PC-9 (cell line): ENCODE data around the gene EXOSC5. TPM values are rescaled to one million over a fixed set of nuclear protein-coding genes. Genes with fewer than 3 reads are reported as not detected.
"Not testable (repeated sequence)": the region's sequence is repeated elsewhere in the genome, so short reads cannot be mapped to it uniquely, and the experiment has no call there.

ENCODE experiments used
- BruUV-seq: library from RNA; stranded (reverse); fragments of 400-500 nt; replicated peaks from 2 replicates; lab custom pipeline; 2021; lab: Mats Ljungman, UMichigan
- CTCF ChIA-PET: fragments of 300-600 bp; sonication (Branson Sonifier 250); formaldehyde crosslinking; loops from one replicate; lab custom pipeline; 2022; ENCODE audit warnings: antibody characterized with exemption; lab: Charles Lee
- POLR2A ChIA-PET: fragments of 300-600 bp; sonication (Branson Sonifier 250); formaldehyde crosslinking; loops from one replicate; lab custom pipeline; 2022; ENCODE audit warnings: antibody characterized with exemption; ENCODE audit not compliant: unreplicated experiment; lab: Charles Lee
- DNase-seq, 2 experiments: peaks; one replicate each; pipeline versions ENCODE4 v3.0.0 to v3.0.0-alpha.2; 2015 to 2022; ENCODE audit warnings: mixed read lengths in 1 of 2
- H2AFZ ChIP-seq: fragments of 200-600 bp; sonication (generic); 2 replicates; pipeline ENCODE4 v1.8.1; 2017; ENCODE audit warnings: antibody characterized with exemption
- H3F3A ChIP-seq: fragments of 200-600 bp; sonication (generic); 2 replicates; pipeline ENCODE4 v1.8.1; 2017; ENCODE audit warnings: antibody characterized with exemption, mild to moderate bottlenecking, low read depth; ENCODE audit not compliant: insufficient read depth
- H3K27ac ChIP-seq: fragments of 200-600 bp; sonication (generic); 2 replicates; pipeline ENCODE4 v1.6.1; 2016; ENCODE audit warnings: mixed run types
- H3K27me3 ChIP-seq: fragments of 200-600 bp; sonication (generic); 2 replicates; pipeline ENCODE4 v1.6.1; 2016; ENCODE audit warnings: low read depth, mixed run types; ENCODE audit not compliant: insufficient read depth
- H3K36me3 ChIP-seq: fragments of 200-600 bp; sonication (generic); 2 replicates; pipeline ENCODE4 v1.6.1; 2016; ENCODE audit warnings: low read depth, mixed run types
- H3K4me1 ChIP-seq: fragments of 200-600 bp; sonication (generic); replicated peaks from 2 replicates; pipeline ENCODE4 v1.6.1; 2016; ENCODE audit warnings: mixed run types; ENCODE audit not compliant: insufficient read depth
- H3K4me2 ChIP-seq: fragments of 200-600 bp; sonication (generic); 2 replicates; pipeline ENCODE4 v1.6.1; 2017; ENCODE audit warnings: mixed run types
- H3K4me3 ChIP-seq: fragments of 200-600 bp; sonication (generic); 2 replicates; pipeline ENCODE4 v1.6.1; 2016; ENCODE audit warnings: mixed run types
- H3K79me2 ChIP-seq: fragments of 200-600 bp; sonication (generic); 2 replicates; pipeline ENCODE4 v1.6.1; 2017; ENCODE audit warnings: low read depth, mixed run types
- H3K9me2 ChIP-seq: fragments of 200-600 bp; sonication (generic); 2 replicates; pipeline ENCODE4 v1.8.1; 2017; ENCODE audit warnings: mild to moderate bottlenecking; ENCODE audit not compliant: insufficient read depth
- H3K9me3 ChIP-seq: fragments of 200-600 bp; sonication (generic); 2 replicates; pipeline ENCODE4 v1.8.1; 2016; ENCODE audit warnings: low read depth; ENCODE audit not compliant: insufficient read depth
- H4K20me1 ChIP-seq: fragments of 200-600 bp; sonication (generic); 2 replicates; pipeline ENCODE4 v1.8.1; 2017; ENCODE audit not compliant: insufficient read depth
- CTCF ChIP-seq: fragments of 200-600 bp; sonication (generic); conservative IDR thresholded peaks from 2 replicates; pipeline ENCODE4 v1.6.1; 2017; ENCODE audit warnings: mixed run types, antibody characterized with exemption, mild to moderate bottlenecking, moderate library complexity
- EZH2 ChIP-seq: fragments of 200-600 bp; sonication (generic); IDR thresholded peaks from 2 replicates; pipeline ENCODE4 v1.8.0; 2017; ENCODE audit warnings: antibody characterized with exemption, low read depth
- intact Hi-C: fragments of 100-400 bp; cut with micrococcal nuclease; formaldehyde crosslinking; loops from one replicate; pipeline ENCODE4 v1.10.0; 2022; ENCODE audit not compliant: unreplicated experiment
- total RNA-seq: library from RNA; stranded (reverse); gene quantifications from 2 replicates; pipeline ENCODE4 v1.2.3, GENCODE V29; 2021

Gene EXOSC5
- total RNA-seq, 1 experiment from 2014 or later, result 37.7 TPM

GRCh38 chr19:41411100-41411967, 14.2 kb upstream of the EXOSC5 start:
- BruUV-seq, result no TSS peak
- intact Hi-C loops, result no loop called here

GRCh38 chr19:41410336-41411054, 13.3 kb upstream of the EXOSC5 start:
- intact Hi-C loops, result no loop called here
- no peak for DNase-seq
- no peaks in the 10 kb centered on the region for H4K20me1 ChIP-seq
- H3K27me3 ChIP-seq, result no peaks in the 10 kb centered on the region
- no peaks in the 10 kb centered on the region for H3F3A ChIP-seq
- H3K27ac ChIP-seq, result no peak overlapping the region
- ChIA-PET CTCF (interaction anchor here (0.5 kb wide), 1 partner anchor 343 kb away, joined by 3 read pairs; no protein-coding TSS in a partner anchor), POLR2A (interaction anchor here (1.2 kb wide), 1 partner anchor 29 kb away, joined by 6 read pairs; no protein-coding TSS in a partner anchor)
- H3K4me1 ChIP-seq, result peaks cover 9% of the 10 kb centered on the region
- H3K79me2 ChIP-seq, result no peaks in the 10 kb centered on the region
- H3K36me3 ChIP-seq, result no peaks in the 10 kb centered on the region
- H3K9me3 ChIP-seq, result no peaks in the 10 kb centered on the region
- H3K9me2 ChIP-seq, result no peaks in the 10 kb centered on the region
- H3K4me3 ChIP-seq, result no peak overlapping the region
- no TSS peak for BruUV-seq
- no peak overlapping the region for H3K4me2 ChIP-seq
- TF ChIP-seq EZH2 (no peak), CTCF (no peak)
- H2AFZ ChIP-seq, result no peak overlapping the region

More at GRCh38 chr19:41411100-41411967, 14.2 kb upstream of the EXOSC5 start:
- CTCF ChIA-PET, result no interaction called here
- Histone ChIP-seq H3K4me1 (peaks cover 9% of the 10 kb centered on the region), H3K4me2 (no peak overlapping the region), H3K79me2 (no peaks in the 10 kb centered on the region), H3K9me3 (no peaks in the 10 kb centered on the region), H2AFZ (no peak overlapping the region), H3K27me3 (no peaks in the 10 kb centered on the region), H3K27ac (no peak overlapping the region), H3K36me3 (no peaks in the 10 kb centered on the region), H4K20me1 (no peaks in the 10 kb centered on the region), H3K9me2 (no peaks in the 10 kb centered on the region), H3K4me3 (no peak overlapping the region), H3F3A (no peaks in the 10 kb centered on the region)
- TF ChIP-seq CTCF (no peak), EZH2 (no peak)
- POLR2A ChIA-PET, result no interaction called here
- DNase-seq, result no peak

GRCh38 chr19:41409288-41409687, 12.1 kb upstream of the EXOSC5 start:
- TF ChIP-seq EZH2 (no peak), CTCF (no peak)
- H3K27ac ChIP-seq, result no peak overlapping the region
- H3K9me2 ChIP-seq, result no peaks in the 10 kb centered on the region
- ChIA-PET POLR2A (interaction anchor here (0.6 to 1.2 kb wide), 5 partner anchors 30 to 648 kb away, joined by 3 to 37 read pairs (median 6); no protein-coding TSS in a partner anchor), CTCF (no interaction called here)
- H3K4me1 ChIP-seq, result peaks cover 9% of the 10 kb centered on the region
- BruUV-seq, result no TSS peak
- H3K9me3 ChIP-seq, result no peaks in the 10 kb centered on the region
- H3K27me3 ChIP-seq, result no peaks in the 10 kb centered on the region
- intact Hi-C loops, result no loop called here
- H2AFZ ChIP-seq, result no peak overlapping the region
- H3K79me2 ChIP-seq, result no peaks in the 10 kb centered on the region
- peak; percentile 67 to 72 for DNase-seq
- no peaks in the 10 kb centered on the region; the same call in 1 of the 2 replicates for H4K20me1 ChIP-seq
- H3F3A ChIP-seq, result no peaks in the 10 kb centered on the region
- no peak overlapping the region for H3K4me2 ChIP-seq
- H3K4me3 ChIP-seq, result no peak overlapping the region
- H3K36me3 ChIP-seq, result no peaks in the 10 kb centered on the region

- H3K4me3 ChIP-seq, H4K20me1 ChIP-seq, H3K27ac ChIP-seq, H3K9me2 ChIP-seq, intact Hi-C loops, CTCF ChIA-PET, DNase-seq, H3K79me2 ChIP-seq, H3K9me3 ChIP-seq, H3K27me3 ChIP-seq, H3K4me1 ChIP-seq, H3K36me3 ChIP-seq, H3K4me2 ChIP-seq, H2AFZ ChIP-seq, BruUV-seq, H3F3A ChIP-seq: not testable (repeated sequence)
- POLR2A ChIA-PET, result interaction anchor here (0.7 to 0.8 kb wide), 3 partner anchors 46 to 88 kb away, joined by 3 to 7 read pairs (median 6); no protein-coding TSS in a partner anchor
Measured at GRCh38 chr19:41408846-41409245, 11.7 kb upstream of the EXOSC5 start.
